BJ (cell line): ENCODE results near the gene SHROOM1. TPM values are rescaled to one million over a fixed set of nuclear protein-coding genes. Genes with fewer than 3 reads are reported as not detected.
"Not testable (repeated sequence)": the region's sequence is repeated elsewhere in the genome, so short reads cannot be mapped to it uniquely, and the experiment has no call there.

Experiments used
- CTCF ChIA-PET: fragments of 350-600 bp; formaldehyde crosslinking; extraction: SDS; loops from one replicate; lab custom pipeline; 2021; ENCODE audit warnings: antibody characterized with exemption, inconsistent platforms; lab: Yijun Ruan, JAX
- POLR2A ChIA-PET: fragments of 300-600 bp; sonication (Branson Sonifier 250); formaldehyde crosslinking; extraction: SDS; loops from one replicate; lab custom pipeline; 2021; ENCODE audit warnings: antibody characterized with exemption; lab: Charles Lee
- DNase-seq: peaks from one replicate; pipeline ENCODE4 v3.0.0-alpha.2; 2011; ENCODE audit warnings: low read depth
- H3K27me3 ChIP-seq: 2 replicates; pipeline ENCODE4 v1.6.0; 2011; ENCODE audit warnings: low read length; ENCODE audit not compliant: control insufficient read depth, insufficient read depth
- H3K36me3 ChIP-seq: 2 replicates; pipeline ENCODE4 v1.5.1; 2011; ENCODE audit warnings: low read length; ENCODE audit not compliant: control insufficient read depth, insufficient read depth
- H3K4me3 ChIP-seq: 2 replicates; pipeline ENCODE4 v1.5.1; 2011; ENCODE audit warnings: low read depth, mild to moderate bottlenecking, control low read depth, low read length
- CTCF ChIP-seq: IDR thresholded peaks from 2 replicates; pipeline ENCODE4 v1.5.1; 2011; ENCODE audit warnings: low read depth, mild to moderate bottlenecking, control low read depth, inconsistent platforms, low read length, moderate library complexity; ENCODE audit not compliant: insufficient read depth
- polyA plus RNA-seq: library from polyadenylated mRNA; depleted of rRNA; stranded (reverse); fragments of >200 nt; gene quantifications from 2 replicates; pipeline ENCODE4 v1.2.3, GENCODE V29; 2011

SHROOM1 gene
- polyA plus RNA-seq, 1 experiment, result 8.5 TPM

- no peak for DNase-seq
- POLR2A ChIA-PET, result no interaction called here
- peaks cover 18% of the 10 kb centered on the region for H3K27me3 ChIP-seq
- no peaks in the 10 kb centered on the region for H3K36me3 ChIP-seq
- CTCF ChIA-PET, result no interaction called here
- TF ChIP-seq CTCF, result no peak
- H3K4me3 ChIP-seq, result no peak overlapping the region
Measured at GRCh38 chr5:132810605-132811004, 19.8 kb downstream of the SHROOM1 start.

GRCh38 chr5:132808866-132809265 is 21.6 kb downstream of the SHROOM1 start:
- no peak for TF ChIP-seq CTCF
- POLR2A ChIA-PET, result no interaction called here
- CTCF ChIA-PET, result interaction anchor here (0.7 to 4.9 kb wide), 3 partner anchors 12 to 422 kb away, joined by 4 to 23 read pairs (median 16); no protein-coding TSS in a partner anchor
- no peak for DNase-seq
- H3K27me3 ChIP-seq, result peaks cover 17% of the 10 kb centered on the region
- no peaks in the 10 kb centered on the region for H3K36me3 ChIP-seq
- no peak overlapping the region for H3K4me3 ChIP-seq

GRCh38 chr5:132808448-132808847 is 22.0 kb downstream of the SHROOM1 start:
- ChIA-PET CTCF (interaction anchor here (2.6 to 4.9 kb wide), 2 partner anchors 11 to 12 kb away, joined by 16 to 23 read pairs; no protein-coding TSS in a partner anchor), POLR2A (no interaction called here)
- TF ChIP-seq CTCF, result no peak
- no peak overlapping the region for H3K4me3 ChIP-seq
- DNase-seq, result no peak
- H3K27me3 ChIP-seq, result peaks cover 16% of the 10 kb centered on the region
- H3K36me3 ChIP-seq, result no peaks in the 10 kb centered on the region

- H3K27me3 ChIP-seq, result peaks cover 16% of the 10 kb centered on the region
- no peak overlapping the region for H3K4me3 ChIP-seq
- ChIA-PET CTCF (interaction anchor here (1.0 to 4.9 kb wide), 3 partner anchors 10 to 17 kb away, joined by 4 to 23 read pairs (median 16); no protein-coding TSS in a partner anchor), POLR2A (no interaction called here)
- TF ChIP-seq CTCF, result peak; percentile 16; the same call in 1 of the 2 replicates
- no peaks in the 10 kb centered on the region for H3K36me3 ChIP-seq
- DNase-seq, result no peak
Measured at GRCh38 chr5:132807163-132807838, 23.1 kb downstream of the SHROOM1 start.

GRCh38 chr5:132806804-132807162 is 23.7 kb downstream of the SHROOM1 start:
- POLR2A ChIA-PET, DNase-seq, H3K4me3 ChIP-seq, H3K36me3 ChIP-seq: not testable (repeated sequence)
- CTCF ChIA-PET, result interaction anchor here (1.0 to 4.9 kb wide), 3 partner anchors 10 to 17 kb away, joined by 4 to 23 read pairs (median 16); no protein-coding TSS in a partner anchor
- H3K27me3 ChIP-seq, result peaks cover 11% of the 10 kb centered on the region

- DNase-seq, H3K4me3 ChIP-seq, H3K36me3 ChIP-seq, H3K27me3 ChIP-seq, POLR2A ChIA-PET: not testable (repeated sequence)
- CTCF ChIA-PET, result interaction anchor here (4.9 kb wide), 1 partner anchor 15 kb away, joined by 23 read pairs; no protein-coding TSS in a partner anchor
Measured at GRCh38 chr5:132805872-132806271, 24.6 kb downstream of the SHROOM1 start.

GRCh38 chr5:132804219-132804618 is 26.2 kb downstream of the SHROOM1 start:
- POLR2A ChIA-PET, DNase-seq, H3K36me3 ChIP-seq, H3K4me3 ChIP-seq, H3K27me3 ChIP-seq: not testable (repeated sequence)
- CTCF ChIA-PET, result interaction anchor here (0.6 kb wide), 1 partner anchor 32 kb away, joined by 3 read pairs; no protein-coding TSS in a partner anchor

GRCh38 chr5:132802685-132803066 is 27.8 kb downstream of the SHROOM1 start:
- CTCF ChIA-PET, result interaction anchor here (1.1 to 1.3 kb wide), 3 partner anchors 11 to 18 kb away, joined by 4 to 6 read pairs (median 4); partner anchors contain the start of gene SOWAHA
- H3K36me3 ChIP-seq, POLR2A ChIA-PET, H3K4me3 ChIP-seq, H3K27me3 ChIP-seq, DNase-seq: not testable (repeated sequence)
